K562 (cell line): ENCODE measurements around the gene SLC25A26. TPM values are rescaled to one million over a fixed set of nuclear protein-coding genes. Genes with fewer than 3 reads are reported as not detected.

Experiments
- ATF1 ChIP-seq, 2 experiments: fragments of 450-650 bp in 1 of 2; IDR thresholded peaks; 2 replicates each; pipeline ENCODE4 v1.6.1; 2016; ENCODE audit warnings: missing compliant biosample characterization in 1 of 2, missing genetic modification characterization in 1 of 2
- CBX1 ChIP-seq: sonication (generic); IDR thresholded peaks from 2 replicates; pipeline ENCODE4 v1.6.1; 2016; ENCODE audit warnings: antibody characterized with exemption, low read depth, mild to moderate bottlenecking
- HBP1 ChIP-seq: fragments of 450-650 bp; formaldehyde crosslinking; IDR thresholded peaks from 2 replicates; pipeline ENCODE4 v1.4.0; 2022; ENCODE audit warnings: missing genetic modification characterization
- HDAC6 ChIP-seq: IDR thresholded peaks from 2 replicates; pipeline ENCODE4 v1.6.1; 2012; ENCODE audit warnings: low read depth, mild to moderate bottlenecking, control low read depth, inconsistent platforms, low read length, moderate library complexity
- HMG20B ChIP-seq: fragments of 250-450 bp; sonication (Bioruptor Pico); IDR thresholded peaks from 2 replicates; pipeline ENCODE4 v1.5.0; 2021; ENCODE audit warnings: mild to moderate bottlenecking
- IRF2 ChIP-seq: sonication (generic); formaldehyde crosslinking; IDR thresholded peaks from 2 replicates; pipeline ENCODE4 v1.8.1; 2022; ENCODE audit warnings: mild to moderate bottlenecking, missing genetic modification reagents
- NBN ChIP-seq: fragments of 450-650 bp; IDR thresholded peaks from 2 replicates; pipeline ENCODE4 v1.6.1; 2016; ENCODE audit warnings: low read depth, mild to moderate bottlenecking
- NFATC3 ChIP-seq: fragments of 450-650 bp; IDR thresholded peaks from 2 replicates; pipeline ENCODE4 v1.6.1; 2017; ENCODE audit warnings: mild to moderate bottlenecking
- NFE2L1 ChIP-seq: fragments of 450-650 bp; IDR thresholded peaks from 2 replicates; pipeline ENCODE4 v1.6.1; 2016; ENCODE audit warnings: missing genetic modification characterization, low read depth, mild to moderate bottlenecking, missing compliant biosample characterization, moderate library complexity, borderline replicate concordance
- NFIX ChIP-seq: fragments of 250-450 bp; sonication (Bioruptor Pico); IDR thresholded peaks from 2 replicates; pipeline ENCODE4 v1.4.0; 2020; ENCODE audit warnings: low read depth, mild to moderate bottlenecking, moderate library complexity
- NRF1 ChIP-seq, 2 experiments: fragments of 450-650 bp; IDR thresholded peaks in 1 of 2; conservative IDR thresholded peaks in 1 of 2; 2 replicates each; pipeline ENCODE4 v1.6.1; 2014; ENCODE audit warnings: mild to moderate bottlenecking in 2 of 2
- PCBP2 ChIP-seq: fragments of 200-400 bp; formaldehyde crosslinking; IDR thresholded peaks from 2 replicates; pipeline ENCODE4 v1.6.1; 2018; ENCODE audit warnings: low read length, low read depth, mild to moderate bottlenecking, moderate library complexity; ENCODE audit not compliant: poor library complexity, severe bottlenecking
- SIN3A ChIP-seq, 2 experiments: fragments of 150-350 bp in 1 of 2; IDR thresholded peaks; 2 replicates each; pipeline ENCODE4 v1.6.1; 2011 to 2016; ENCODE audit warnings: borderline replicate concordance in 2 of 2, low read depth in 2 of 2, low read length in 2 of 2, mild to moderate bottlenecking in 2 of 2, moderate library complexity in 2 of 2; ENCODE audit not compliant: control insufficient read depth in 1 of 2
- SRSF1 ChIP-seq: fragments of 200-400 bp; formaldehyde crosslinking; IDR thresholded peaks from 2 replicates; pipeline ENCODE4 v1.6.1; 2017; ENCODE audit warnings: mild to moderate bottlenecking, low read depth, low read length, moderate library complexity
- SRSF7 ChIP-seq: fragments of 200-400 bp; formaldehyde crosslinking; optimal IDR thresholded peaks from 2 replicates; pipeline ENCODE3; 2017; ENCODE audit warnings: mild to moderate bottlenecking, low read depth, low read length
- TARDBP ChIP-seq: fragments of 450-650 bp; IDR thresholded peaks from 2 replicates; pipeline ENCODE4 v1.6.1; 2016
- THAP7 ChIP-seq: fragments of 250-450 bp; sonication (Bioruptor Pico); IDR thresholded peaks from 2 replicates; pipeline ENCODE4 v1.5.0; 2021
- YY1 ChIP-seq, 3 experiments: IDR thresholded peaks; 2 replicates each; pipeline ENCODE4 v1.6.1; 2011; ENCODE audit warnings: low read length in 2 of 3, mild to moderate bottlenecking in 2 of 3, moderate library complexity in 2 of 3, borderline replicate concordance in 1 of 3, control low read depth in 1 of 3, low read depth in 1 of 3; ENCODE audit not compliant: insufficient read depth in 3 of 3, insufficient replicate concordance in 2 of 3, control insufficient read depth in 1 of 3, insufficient read length in 1 of 3; ENCODE audit errors: extremely low read depth in 1 of 3
- ZNF431 ChIP-seq: sonication (generic); formaldehyde crosslinking; IDR thresholded peaks from 2 replicates; pipeline ENCODE4 v1.8.0; 2022; ENCODE audit warnings: mild to moderate bottlenecking, missing genetic modification reagents
- polyA plus RNA-seq, 8 experiments: library from polyadenylated mRNA; depleted of rRNA in 4 of 8; stranded (reverse) in 5 of 8; unstranded in 3 of 8; fragments of >200 nt; fragmentation: Nextera tagmentation in 2 of 8; fragmentation: Illumina TruSeq in 1 of 8; extraction: Ambion mirVana in 2 of 8; extraction: Trizol in 1 of 8; gene quantifications; 2 replicates each; pipeline versions ENCODE4 v1.2.1 to v1.2.3, GENCODE V29; 2011 to 2014; ENCODE audit warnings: inconsistent platforms in 1 of 8, missing spikeins in 1 of 8
- total RNA-seq, 7 experiments: library from RNA; depleted of rRNA in 6 of 7; stranded (reverse); fragments of >200 nt in 6 of 7; fragmentation: Illumina TruSeq in 2 of 7; extraction: Trizol in 2 of 7; gene quantifications; 2 replicates each; pipeline versions ENCODE4 v1.2.1 to v1.2.3, GENCODE V29; 2011 to 2021; ENCODE audit warnings: low replicate concordance in 1 of 7
- TF ChIP-seq, protein P1 (sequence below): sonication (generic); formaldehyde crosslinking; IDR thresholded peaks from 2 replicates; pipeline ENCODE4 v1.8.1; 2023; ENCODE audit warnings: mild to moderate bottlenecking, missing genetic modification reagents
- TF ChIP-seq, protein P2 (sequence below): conservative IDR thresholded peaks from 2 replicates; pipeline ENCODE4 v1.6.1; 2011; ENCODE audit warnings: low read depth, mild to moderate bottlenecking, low read length; ENCODE audit not compliant: control insufficient read depth

SLC25A26 gene
- total and polyA plus RNA-seq, 9 of the 15 experiments (the other 6 are each of a cell fraction or from before 2014, with no cell fraction given): 7.2 to 29.1 (median 12.6) TPM

GRCh38 chr3:66220602-66221377 is at the start of gene SLC25A26 (continued):
- TF ChIP-seq SRSF7 (no peak), SIN3A (IDR thresholded peaks at IDR 0.05; ENCODE audit: borderline replicate concordance in 2 of 2, control insufficient read depth in 1 of 2, low read depth in 2 of 2, low read length in 2 of 2) (peak; percentile 80 to 89; a peak in 3 of 4 replicates), SRSF1 (no peak), IRF2 (no peak), HBP1 (CRISPR knock-in tag) (no peak), ZNF431 (CRISPR knock-in tag) (no peak), ATF1 (CRISPR knock-in tag; IDR thresholded peaks at IDR 0.05) (no peak), ATF1 (tag; IDR thresholded peaks at IDR 0.05) (peak; percentile 93), NBN (no peak), NFE2L1 (no peak), NFIX (CRISPR knock-in tag) (no peak), TARDBP (no peak), PCBP2 (no peak), YY1 (IDR thresholded peaks at IDR 0.05; ENCODE audit: borderline replicate concordance in 1 of 3, control insufficient read depth in 1 of 3, extremely low read depth in 1 of 3, insufficient read depth in 3 of 3, insufficient read length in 1 of 3, insufficient replicate concordance in 2 of 3, low read depth in 1 of 3, low read length in 2 of 3) (peak; percentile 90 to 99 (median 98)), CBX1 (no peak), THAP7 (no peak), HMG20B (CRISPR knock-in tag) (no peak), NFATC3 (no peak), NRF1 (conservative IDR thresholded peaks at IDR 0.05 in 1 of 2, IDR thresholded peaks at IDR 0.05 in 1 of 2) (peak in 1 of 2 experiments; percentile 18; a peak in 1 of 4 replicates), HDAC6 (no peak)
- TF ChIP-seq, protein P1, sequence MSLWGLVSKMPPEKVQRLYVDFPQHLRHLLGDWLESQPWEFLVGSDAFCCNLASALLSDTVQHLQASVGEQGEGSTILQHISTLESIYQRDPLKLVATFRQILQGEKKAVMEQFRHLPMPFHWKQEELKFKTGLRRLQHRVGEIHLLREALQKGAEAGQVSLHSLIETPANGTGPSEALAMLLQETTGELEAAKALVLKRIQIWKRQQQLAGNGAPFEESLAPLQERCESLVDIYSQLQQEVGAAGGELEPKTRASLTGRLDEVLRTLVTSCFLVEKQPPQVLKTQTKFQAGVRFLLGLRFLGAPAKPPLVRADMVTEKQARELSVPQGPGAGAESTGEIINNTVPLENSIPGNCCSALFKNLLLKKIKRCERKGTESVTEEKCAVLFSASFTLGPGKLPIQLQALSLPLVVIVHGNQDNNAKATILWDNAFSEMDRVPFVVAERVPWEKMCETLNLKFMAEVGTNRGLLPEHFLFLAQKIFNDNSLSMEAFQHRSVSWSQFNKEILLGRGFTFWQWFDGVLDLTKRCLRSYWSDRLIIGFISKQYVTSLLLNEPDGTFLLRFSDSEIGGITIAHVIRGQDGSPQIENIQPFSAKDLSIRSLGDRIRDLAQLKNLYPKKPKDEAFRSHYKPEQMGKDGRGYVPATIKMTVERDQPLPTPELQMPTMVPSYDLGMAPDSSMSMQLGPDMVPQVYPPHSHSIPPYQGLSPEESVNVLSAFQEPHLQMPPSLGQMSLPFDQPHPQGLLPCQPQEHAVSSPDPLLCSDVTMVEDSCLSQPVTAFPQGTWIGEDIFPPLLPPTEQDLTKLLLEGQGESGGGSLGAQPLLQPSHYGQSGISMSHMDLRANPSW (CRISPR knock-in tag): no peak
- TF ChIP-seq, protein P2, sequence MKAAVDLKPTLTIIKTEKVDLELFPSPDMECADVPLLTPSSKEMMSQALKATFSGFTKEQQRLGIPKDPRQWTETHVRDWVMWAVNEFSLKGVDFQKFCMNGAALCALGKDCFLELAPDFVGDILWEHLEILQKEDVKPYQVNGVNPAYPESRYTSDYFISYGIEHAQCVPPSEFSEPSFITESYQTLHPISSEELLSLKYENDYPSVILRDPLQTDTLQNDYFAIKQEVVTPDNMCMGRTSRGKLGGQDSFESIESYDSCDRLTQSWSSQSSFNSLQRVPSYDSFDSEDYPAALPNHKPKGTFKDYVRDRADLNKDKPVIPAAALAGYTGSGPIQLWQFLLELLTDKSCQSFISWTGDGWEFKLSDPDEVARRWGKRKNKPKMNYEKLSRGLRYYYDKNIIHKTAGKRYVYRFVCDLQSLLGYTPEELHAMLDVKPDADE: peak; percentile 83; the same call in 1 of the 2 replicates
